Hematopoietic multipotent progenitor cell (in vitro differentiated cells): ENCODE data around the gene C1RL. TPM values are rescaled to one million over a fixed set of nuclear protein-coding genes. Genes with fewer than 3 reads are reported as not detected.

Source experiments
- DNase-seq, 3 donors: peaks; one replicate each; pipeline ENCODE4 v3.0.0-alpha.2; 2011 to 2015; ENCODE audit warnings: low read depth in 2 of 3, low spot score in 2 of 3
- total RNA-seq: library from RNA; depleted of rRNA; stranded (reverse); fragments of >200 nt; gene quantifications from one replicate; pipeline ENCODE4 v1.2.3, GENCODE V29; 2012

The C1RL gene
- total RNA-seq, 1 donor: 71.9 TPM

DNA sequence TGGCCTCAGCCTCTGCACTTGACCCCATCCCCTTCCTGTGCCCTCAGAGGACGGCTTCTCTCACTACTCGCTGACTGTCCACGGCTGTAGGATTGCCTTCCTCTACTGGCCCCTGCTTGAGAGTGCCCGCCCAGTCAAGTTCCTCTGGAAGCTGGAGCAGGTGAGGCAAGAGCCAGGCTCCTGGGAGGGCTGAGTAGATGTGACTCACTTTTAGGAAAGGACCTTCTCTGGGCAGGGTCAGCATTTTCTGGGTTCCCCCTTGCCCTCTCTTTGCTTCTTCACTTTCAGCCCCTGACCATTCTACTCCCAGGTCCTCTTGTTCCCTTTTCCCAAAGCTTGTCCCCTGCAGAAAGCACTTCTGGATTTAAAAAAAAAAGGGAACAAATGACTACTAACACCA lies 28.9 kb upstream of the C1RL start:
- DNase-seq: no peak

DNA sequence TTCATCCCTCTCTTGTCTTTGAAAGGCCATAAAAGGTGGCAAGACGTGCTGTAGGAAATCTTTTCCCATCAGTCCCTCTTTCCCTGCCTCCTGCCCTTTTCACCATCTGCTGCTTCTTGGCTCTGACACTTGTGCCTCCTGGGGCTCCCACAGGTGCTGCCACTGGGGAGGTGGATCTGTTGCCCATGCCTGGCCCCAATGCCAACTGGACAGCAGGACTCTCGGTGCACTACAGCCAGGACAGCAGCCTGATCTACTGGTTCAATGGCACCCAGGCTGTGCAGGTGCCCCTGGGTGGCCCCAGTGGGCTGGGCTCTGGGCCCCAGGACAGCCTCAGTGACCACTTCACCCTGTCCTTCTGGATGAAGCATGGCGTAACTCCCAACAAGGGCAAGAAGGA lies 27.7 kb upstream of the C1RL start:
- DNase-seq: no peak

DNA sequence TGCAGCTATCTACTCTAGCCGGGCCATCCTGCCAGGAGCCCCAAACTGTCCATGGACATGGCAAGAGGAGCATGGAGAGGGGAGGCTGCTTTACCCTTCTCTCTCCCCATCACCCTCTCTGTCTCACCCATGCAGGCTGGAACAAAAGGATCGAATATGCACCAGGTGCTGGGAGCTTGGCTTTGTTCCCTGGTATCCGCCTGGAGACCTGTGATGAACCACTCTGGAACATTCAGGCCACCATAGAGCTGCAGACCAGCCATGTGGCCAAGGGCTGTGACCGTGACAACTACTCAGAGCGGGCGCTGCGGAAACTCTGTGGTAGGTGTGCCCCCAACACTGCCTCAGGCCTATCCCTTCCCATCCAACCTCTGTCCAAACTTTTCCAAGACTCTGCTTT lies 27.1 kb upstream of the C1RL start:
- DNase-seq: no peak

DNA sequence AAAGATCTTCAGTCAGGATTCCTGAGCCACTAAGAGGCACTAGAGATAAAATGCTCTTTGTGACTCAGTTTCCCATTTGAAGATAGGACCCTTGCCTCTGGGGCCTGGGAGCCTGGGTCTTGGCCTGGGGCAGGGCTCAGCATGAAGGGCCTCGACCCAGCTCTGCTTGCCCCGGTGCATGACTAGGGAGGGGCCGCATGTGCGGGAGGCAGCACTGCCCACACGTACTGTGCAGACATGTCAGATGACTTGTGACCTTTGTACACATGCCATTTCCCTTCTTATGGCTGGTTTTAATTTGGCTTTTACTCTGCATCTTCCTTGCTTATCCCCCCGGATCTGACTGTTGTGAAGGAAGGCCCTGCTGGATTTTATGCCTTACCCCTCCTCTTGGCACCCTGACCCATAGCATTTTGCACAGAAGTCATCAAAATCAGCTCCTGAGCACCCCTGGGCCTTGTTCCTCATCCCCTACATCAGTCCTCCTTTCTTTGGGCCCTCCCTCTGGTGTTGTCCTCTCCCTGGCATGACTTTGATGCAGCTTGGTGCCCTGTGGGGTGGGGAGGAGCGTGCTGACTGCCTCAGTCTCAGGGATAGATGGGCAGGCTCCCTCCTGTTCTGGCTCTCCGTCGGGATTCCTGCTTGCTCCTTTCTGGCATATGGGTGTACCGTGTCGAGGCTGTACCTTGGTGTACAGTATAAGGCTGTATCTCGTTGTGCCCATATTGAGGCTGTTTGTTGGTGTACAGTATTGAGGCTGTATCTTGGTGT lies 25.6 kb upstream of the C1RL start:
- no peak for DNase-seq

DNA sequence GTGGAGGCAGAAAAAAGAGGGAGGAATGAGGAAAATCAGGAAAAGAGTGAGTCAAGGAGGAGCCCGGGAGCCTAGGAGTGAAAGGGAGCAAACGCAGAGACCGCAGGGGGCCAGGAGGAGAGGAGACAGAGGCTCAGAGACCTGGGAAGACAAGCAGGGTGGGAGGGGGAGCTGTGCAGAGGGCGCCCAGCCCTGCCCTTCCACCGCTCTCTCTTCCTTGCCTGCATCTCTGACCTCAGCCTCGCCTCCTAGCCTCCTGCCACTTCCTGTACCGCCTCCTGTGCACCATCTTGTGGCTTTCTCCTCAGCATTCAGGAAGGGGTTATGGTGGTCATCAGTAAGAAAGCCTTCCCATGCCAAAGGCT lies 22.5 kb upstream of the C1RL start:
- DNase-seq: peak in 2 of 3 donors; percentile 44 to 68

DNA sequence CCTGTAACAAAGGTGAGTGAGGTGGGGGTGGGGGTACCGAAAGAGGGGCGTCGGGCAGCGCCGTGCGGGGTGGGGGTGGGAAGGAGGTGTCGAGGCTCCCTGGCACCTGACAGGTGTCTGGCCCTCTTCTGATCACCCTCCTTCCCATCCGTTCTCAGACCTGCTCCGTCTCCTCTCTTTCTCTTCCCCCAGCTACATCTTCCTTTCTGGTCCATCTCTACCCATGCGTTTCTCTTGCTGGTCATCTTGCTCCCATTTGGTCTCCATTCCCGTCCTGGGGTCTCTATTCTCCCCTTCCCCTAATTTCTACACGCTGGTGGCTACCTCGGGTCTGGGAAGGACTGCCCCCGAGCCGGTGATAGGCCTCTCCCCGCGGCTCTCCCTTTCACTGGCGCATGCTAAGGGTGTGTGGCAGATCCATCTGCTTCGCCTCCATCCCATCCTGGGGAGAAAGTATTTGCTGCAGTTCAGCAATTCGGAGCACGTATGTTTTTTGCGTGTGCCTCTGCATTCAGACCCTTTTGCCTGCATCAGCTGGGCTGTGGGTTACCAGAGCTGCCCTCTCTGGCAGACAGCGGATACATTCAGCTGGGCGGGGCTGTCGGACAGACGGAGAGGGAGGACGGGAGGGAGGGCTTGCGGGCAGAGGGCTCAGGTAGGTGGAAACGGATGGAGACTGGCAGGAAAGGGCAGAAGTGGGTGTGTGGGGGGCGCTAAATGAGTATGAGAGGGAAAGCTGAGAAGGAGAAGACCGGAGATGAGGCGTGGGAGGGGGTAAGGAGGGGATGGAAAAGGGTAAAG lies 21.9 kb upstream of the C1RL start:
- DNase-seq: peak in 2 of 3 donors; percentile 36 to 48

DNA sequence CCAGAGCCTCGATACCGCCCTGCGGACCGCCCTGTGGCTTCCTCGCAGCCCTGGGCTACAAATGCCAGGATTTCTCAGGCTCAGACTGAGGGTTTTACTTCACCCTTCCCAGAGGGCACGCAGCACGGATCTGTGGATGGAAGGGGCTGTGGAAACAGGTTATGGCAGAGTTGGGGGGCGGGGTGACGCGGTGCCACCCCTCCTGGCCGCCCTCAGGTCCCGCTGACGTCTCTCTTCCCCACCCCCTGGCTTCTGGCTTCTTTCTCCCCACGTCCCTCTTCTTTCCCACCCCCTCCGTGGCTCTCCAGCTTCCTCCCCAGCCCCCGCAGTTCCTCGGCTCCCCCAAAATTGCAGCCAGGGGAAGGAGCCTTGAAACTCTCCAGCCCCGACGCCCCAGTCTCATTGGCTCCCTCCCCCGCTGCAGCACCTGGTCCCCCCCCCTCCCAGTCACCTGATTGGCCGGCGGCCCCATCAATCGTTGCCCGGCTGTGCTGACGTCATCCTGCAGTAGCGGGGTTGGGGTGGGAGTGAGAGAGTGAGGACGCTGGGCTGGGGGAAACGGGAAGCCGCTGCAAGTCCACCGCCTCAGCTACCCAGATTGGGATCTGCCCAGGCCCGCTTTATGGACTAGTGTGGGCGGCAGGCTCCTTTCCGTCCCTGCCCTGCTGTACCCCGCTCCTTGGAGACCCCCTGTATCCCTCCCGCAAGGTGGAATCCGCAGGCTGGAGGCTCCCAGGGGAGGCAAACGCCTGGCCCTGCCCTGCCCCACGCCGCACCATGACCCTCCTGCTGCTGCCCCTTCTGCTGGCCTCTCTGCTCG lies 21.1 kb upstream of the C1RL start, which contains the start of gene CLSTN3:
CLSTN3 (plus strand) TSS at position 500 of the 820 bp plus-strand sequence; CDS start at position 778, 278 bp downstream.
- DNase-seq: peak; percentile 68 to 92 (median 85)

DNA sequence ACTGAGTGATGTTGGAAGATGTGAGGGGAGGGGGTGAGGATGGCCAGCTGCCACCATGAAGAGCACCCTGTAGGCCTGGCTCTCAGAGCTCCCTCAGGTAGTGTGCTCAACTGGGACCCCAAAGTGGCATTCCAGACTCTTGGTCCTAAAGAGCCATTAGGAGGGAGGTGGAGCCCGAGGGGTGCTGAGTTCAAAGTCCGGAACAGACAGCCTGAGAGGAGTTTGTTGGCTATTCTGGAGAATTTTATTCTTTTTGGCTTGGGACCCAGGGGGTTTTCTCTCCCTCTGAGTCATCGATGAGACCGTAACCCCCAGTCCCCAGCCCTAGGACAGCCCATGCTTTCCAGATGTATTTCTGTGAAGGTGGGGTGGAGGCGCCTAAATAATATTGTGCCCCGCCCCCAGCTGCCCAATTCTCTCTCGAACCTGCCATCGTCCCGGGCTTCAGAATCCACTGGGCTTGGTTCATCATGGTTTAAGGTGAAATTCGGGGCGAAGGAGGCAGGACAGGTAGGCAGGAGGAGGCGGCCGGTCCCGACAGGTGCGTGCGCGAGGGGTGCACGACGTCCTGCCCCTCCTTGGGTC lies 20.4 kb upstream of the C1RL start:
- peak in 2 of 3 donors; percentile 30 to 48 for DNase-seq

DNA sequence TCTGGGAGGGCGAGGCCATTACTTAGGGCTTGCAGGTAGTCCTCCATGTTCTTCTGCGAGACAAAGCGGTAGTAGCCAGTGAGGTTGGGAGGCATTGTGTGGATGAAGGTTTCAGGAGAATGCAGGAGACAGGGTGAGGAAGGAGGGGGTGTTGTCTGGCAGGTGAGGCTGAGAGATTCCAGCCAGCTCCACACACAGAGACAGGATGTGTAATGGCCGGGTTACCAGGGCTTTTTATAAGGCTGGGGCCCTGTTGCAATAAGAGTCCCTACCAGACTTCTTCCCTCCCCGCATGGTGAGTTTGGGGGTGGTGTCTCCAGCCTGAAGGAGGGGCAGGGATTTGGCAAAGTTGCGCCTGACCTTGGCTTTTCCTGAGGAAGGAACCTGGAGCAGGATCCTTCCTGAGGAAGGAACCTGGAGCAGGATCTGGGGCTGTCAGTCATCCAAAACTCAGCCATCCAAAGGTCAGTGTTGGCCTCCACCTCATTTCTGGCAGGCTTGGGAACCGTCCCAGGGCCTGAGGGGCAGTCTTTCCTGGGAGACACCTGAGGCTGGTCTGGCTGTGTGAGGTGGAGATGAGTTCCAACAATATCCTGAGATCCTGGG lies 19.8 kb upstream of the C1RL start, which contains the start of gene RBP5:
RBP5 (minus strand) TSS at position 209 of the 606 bp plus-strand sequence; CDS start at position 95, 114 bp downstream.
- no peak for DNase-seq

DNA sequence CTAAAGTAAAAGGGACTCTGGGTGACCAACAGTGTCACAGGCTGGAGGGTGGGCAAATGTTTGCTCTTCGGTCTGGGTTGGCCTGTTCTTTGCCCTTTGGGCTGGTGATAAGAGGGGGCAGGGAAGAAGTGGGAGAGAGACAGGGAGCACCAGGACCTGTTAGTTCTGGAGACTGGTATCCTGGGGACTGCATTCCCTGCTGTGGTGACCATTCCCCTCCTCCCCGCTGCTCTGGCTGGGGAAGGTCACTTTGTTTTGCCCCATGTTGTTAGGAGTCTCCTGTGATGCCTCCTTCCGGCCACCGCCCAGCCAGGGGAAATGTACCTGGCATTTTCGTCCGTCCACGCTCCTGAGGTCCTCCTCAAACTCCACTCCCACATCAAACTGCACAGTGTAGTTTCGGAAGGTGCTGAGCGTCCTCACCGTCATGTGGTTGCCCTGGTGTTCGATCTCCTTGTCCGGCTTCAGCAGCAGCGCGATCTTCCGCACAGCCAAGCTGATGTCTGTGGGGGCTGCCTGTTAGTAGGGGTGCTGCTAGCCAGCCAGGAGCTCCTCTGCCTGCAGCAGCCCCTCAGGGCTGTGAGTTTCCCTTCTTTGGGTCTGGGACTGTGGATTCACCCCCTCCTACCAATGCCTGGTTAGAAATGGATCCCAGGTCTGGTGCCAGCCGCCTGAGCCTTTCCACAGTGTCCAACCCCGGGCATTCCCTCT lies 19.1 kb upstream of the C1RL start:
- DNase-seq: no peak

DNA sequence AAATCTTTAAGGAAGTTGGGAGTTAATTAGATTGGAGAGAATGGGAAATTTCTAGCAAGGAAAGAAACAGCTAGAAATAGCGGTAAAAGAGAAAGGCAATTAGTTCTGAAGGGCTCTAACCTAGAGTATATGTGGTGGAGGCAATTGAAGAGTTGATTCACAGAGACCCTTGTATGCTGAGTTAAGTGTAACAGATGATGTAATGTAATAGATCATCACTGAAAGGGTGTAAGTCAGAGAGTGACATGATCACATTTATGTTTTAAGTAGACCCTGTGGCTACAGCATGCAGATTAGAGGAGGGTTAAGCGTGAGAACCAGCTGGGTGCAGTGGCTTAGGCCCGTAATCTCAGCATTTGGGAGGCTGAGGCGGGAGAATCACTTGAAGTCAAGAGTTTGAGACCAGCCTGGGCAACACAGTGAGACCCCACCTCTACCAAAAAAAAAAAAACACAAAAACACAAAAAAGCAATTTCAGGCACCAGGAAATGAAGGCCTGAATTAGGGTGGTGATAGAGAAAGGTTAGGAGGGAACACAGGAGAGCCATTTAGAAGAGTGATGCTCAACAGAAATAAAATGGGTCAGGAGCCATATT lies 16.7 kb upstream of the C1RL start:
- no peak for DNase-seq

DNA sequence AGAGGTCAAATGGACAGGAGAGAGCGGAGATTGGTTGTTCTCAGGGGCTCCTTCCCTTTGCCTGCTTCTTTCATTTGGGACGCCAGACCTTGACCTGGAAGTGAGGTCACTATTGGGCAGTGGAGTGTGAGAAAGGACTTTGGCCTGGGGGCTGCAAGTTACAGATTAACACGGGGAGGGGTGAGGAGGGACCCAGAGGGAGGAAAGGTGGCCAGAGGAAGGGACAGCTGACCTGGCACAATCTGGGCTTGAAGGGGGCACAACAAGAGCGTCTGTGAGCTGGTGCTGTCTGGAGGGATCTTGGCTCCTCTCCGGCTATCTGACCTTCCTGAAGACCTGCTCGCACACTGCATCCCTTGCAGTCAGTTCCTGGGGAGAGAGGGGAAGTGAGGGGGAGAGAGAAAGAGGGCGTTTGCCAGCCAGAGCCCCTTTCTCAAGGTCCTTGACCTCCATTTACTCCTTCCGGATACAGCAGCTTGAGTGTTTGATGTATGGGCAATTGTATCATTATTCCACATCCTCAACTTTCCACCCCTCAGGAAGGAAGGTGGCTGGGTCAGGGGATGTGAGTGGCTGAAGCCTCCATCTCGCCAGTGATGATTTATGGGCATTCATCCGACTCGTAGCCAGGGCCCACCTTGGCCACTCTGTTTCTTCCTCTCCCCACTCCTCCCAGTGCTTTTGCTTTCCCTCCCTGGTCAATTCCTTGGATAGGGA lies 14.9 kb upstream of the C1RL start:
- DNase-seq: no peak

DNA sequence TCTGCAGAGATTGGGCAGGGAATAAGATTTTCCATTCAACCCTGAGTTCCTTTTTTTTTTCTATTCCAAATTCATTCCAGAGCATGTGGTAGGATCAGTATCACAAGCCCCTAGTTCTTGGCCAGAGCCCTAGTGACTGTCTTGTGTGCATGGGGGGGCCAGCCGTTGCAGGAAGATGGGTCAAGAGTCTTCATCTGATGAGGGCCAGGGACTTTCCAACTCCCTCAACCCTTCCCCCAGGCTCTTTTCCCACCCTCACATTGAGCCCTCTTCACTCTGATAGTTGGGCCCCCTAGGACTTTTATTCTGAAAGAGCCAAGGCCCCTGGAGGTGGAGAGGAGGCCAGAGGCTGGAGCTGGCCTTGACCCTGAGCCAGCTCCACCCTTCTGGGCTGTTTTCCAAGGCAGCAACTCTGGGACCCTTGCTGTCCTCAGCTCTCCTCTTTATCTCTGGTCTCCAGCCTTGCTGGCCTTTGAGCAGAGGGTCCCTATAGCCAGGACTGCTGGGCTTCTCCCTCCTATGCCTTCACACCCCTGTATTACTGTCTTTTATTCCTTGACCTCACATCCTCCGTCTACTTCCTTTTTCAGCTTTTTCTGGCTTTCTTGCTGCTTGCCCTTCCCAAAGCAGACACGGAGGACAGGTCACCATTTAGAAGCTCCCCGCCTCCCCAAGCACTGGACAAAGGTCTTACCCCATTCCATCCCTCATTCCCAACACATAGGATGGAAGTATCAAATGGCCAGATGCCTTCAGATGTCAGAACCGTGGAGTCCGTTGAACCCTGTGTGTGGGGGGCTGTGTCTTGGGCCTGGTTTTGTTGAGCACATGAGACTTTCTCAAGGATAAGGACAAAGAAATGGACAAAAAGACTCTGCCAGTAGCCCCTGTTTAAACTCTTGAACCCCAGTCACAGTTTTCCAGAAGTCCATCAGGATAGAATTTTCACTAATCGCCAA lies 14.1 kb upstream of the C1RL start:
- no peak for DNase-seq

DNA sequence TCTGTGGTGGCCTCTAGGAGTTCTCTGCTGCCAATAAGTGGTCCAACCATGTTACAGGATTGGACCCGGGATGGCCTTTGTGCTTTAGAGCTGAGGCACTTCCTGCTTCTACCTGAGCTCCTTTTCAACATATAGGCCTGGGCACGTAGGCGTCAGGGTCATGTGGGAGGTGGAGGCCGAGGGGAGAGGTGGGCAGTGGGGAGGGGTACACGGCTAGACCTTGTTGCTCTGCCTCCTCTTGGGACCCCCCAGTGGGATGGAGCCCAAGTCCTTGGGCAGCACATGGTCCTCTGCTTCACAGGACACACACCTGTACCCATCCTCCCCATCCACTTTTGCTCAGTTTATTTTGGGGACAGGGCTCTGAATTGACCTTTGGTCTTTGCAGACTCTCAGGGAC lies 12.3 kb upstream of the C1RL start:
- DNase-seq: no peak

DNA sequence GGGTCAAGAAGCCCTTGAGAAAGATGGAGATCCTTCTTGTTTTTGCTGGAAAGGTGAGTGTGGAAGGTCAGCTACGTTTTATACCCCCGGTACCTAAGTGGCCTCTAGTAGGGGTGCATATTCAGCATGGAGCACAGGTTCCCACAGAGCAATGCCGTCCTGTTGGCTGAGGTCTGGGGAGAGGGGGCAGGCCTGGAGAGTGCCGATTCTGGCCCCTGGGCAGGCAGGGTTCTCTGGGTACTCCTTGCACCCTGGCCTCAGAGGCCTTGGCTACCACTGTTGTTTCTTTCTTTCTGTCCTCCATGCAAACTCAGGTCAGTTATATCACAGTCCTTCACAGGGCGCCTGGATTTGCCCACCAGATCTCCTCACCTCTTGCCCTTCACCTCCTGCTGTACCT lies 11.2 kb upstream of the C1RL start:
- no peak for DNase-seq

DNA sequence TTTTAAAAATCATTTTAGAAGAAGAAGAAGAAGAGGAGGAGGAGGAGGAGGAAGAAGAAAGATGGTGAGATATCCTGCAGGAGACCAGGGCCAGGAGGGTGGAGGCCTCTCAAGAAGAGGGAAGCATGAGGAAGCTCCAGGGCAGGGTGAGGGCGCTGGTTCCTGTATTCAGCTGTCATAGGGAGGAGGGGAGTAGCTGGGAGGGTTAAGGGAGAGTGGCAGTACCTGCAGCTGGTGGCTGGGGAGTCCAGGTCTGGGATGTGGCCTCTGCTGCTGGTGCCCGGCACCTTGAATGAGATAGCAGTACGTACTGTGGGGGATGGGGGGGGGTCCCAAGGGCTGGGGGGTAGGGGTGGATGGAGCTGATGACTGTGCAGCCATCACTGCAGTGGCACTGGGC lies 9.9 kb upstream of the C1RL start:
- no peak for DNase-seq

DNA sequence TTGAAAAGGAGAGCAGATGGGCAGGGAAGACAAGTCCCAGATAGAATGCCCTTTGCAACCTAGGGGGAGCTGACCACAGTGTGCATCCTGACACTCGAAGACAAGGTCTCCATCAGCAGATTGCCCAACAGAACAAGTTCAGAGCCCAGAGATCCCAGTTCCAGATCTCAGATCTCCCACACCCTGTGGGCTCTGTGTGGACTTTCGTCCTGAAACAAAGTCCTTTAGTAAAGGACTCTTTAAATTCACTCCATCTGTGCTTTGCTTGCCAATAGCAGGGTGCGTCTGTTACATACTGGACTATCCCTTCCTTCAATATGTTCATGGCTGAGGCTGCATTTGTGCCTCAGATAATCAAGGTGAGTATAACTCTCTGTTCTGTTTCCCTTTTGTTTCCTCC lies 8.7 kb upstream of the C1RL start:
- DNase-seq: no peak
